GM19455 (cell line): Measurements from ENCODE around the gene GGTLC3.
"Not testable (repeated sequence)": the region's sequence is repeated elsewhere in the genome, so short reads cannot be mapped to it uniquely, and the experiment has no call there.

ENCODE experiments used
- ATAC-seq: cut with Tn5 transposase; IDR thresholded peaks from one replicate; pipeline ENCODE4 v1.9.1; 2021; ENCODE audit not compliant: unreplicated experiment

Gene GGTLC3

GRCh38 chr22:18522762-18523161 is 4.8 kb upstream of the GGTLC3 start:
- not testable (repeated sequence) for ATAC-seq

DNA sequence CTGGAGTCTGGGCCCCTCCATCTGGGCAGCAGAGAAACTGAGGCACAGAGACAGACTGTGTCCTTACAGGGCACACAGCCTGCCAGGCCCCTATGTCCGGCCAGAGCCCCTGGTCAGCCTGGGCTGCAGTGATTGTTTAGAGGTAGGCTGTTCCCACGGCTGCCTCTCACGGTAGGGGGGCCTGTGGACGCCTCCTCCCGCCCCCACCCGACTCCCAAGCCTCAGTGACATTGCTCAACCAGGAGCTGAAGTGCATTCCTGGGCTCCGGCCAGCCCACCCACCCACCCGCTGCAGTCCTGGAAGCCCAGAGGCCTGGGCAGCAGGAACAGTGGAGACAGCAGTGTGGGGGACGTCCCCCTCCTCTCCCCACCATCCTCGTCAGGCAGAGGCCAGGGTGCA is 4.5 kb downstream of the GGTLC3 start:
- not testable (repeated sequence) for ATAC-seq

- ATAC-seq, result not testable (repeated sequence)
Measured at GRCh38 chr22:18512378-18512777, 5.6 kb downstream of the GGTLC3 start.

DNA sequence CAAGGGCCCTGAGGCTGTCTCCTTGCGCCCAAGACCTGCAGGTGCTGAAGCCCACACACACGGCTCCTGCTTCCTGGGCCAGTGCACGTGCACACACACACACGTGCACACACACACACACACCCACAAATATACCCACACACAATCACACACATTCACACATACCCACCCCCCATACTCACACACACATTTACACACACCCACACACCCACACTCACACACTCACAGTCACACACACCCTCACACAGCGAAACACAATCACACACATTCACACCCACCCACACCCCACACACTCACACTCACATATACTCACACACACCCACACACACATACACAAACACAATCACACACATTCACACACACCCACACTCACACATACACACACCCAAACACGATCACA is 6.6 kb downstream of the GGTLC3 start:
- ATAC-seq, result not testable (repeated sequence)

GRCh38 chr22:18496227-18496626 is 21.7 kb downstream of the GGTLC3 start:
- not testable (repeated sequence) for ATAC-seq
